Activated CD4-positive, alpha-beta T cell treated with anti-CD3 and anti-CD28 coated beads, Interleukin-2, amount 10 ng/mL, durations not matched to agents 7 days and 5 days (primary cell): ENCODE measurements around the gene CCSER1. TPM values are rescaled to one million over a fixed set of nuclear protein-coding genes. Genes with fewer than 3 reads are reported as not detected.
"Not testable (repeated sequence)": the region's sequence is repeated elsewhere in the genome, so short reads cannot be mapped to it uniquely, and the experiment has no call there.

Experiments used
- CTCF ChIA-PET: fragments of 350-600 bp; sonication (Branson Sonifier 250); formaldehyde crosslinking; loops from one replicate; lab custom pipeline; 2021; ENCODE audit warnings: antibody characterized with exemption; lab: Charles Lee
- POLR2A ChIA-PET: fragments of 350-600 bp; sonication (Branson Sonifier 250); formaldehyde crosslinking; loops from one replicate; lab custom pipeline; 2021; ENCODE audit warnings: antibody characterized with exemption; lab: Charles Lee
- DNase-seq: peaks from one replicate; pipeline ENCODE4 v3.0.0-alpha.2; 2020
- H3K27ac Mint-ChIP-seq: one replicate; pipeline ENCODE4 v1.8.0; 2021; ENCODE audit warnings: mild to moderate bottlenecking, moderate library complexity, mixed read lengths
- H3K27me3 Mint-ChIP-seq: one replicate; pipeline ENCODE4 v1.8.0; 2021; ENCODE audit warnings: mixed read lengths
- H3K36me3 Mint-ChIP-seq: one replicate; pipeline ENCODE4 v1.8.0; 2021; ENCODE audit warnings: low read depth, mixed read lengths
- H3K4me1 Mint-ChIP-seq: one replicate; pipeline ENCODE4 v1.8.0; 2021; ENCODE audit warnings: mixed read lengths
- H3K4me3 Mint-ChIP-seq: one replicate; pipeline ENCODE4 v1.8.0; 2021; ENCODE audit warnings: mild to moderate bottlenecking, moderate library complexity, mixed read lengths
- H3K9me3 Mint-ChIP-seq: one replicate; pipeline ENCODE4 v1.8.0; 2021; ENCODE audit warnings: mixed read lengths
- total RNA-seq, 2 experiments: library from RNA; stranded (reverse); gene quantifications; one replicate each; pipeline ENCODE4 v1.2.3, GENCODE V29; 2021

CCSER1 gene
- total RNA-seq, 2 experiments from 2014 or later, result 0.15 TPM; not detected in 1

DNA sequence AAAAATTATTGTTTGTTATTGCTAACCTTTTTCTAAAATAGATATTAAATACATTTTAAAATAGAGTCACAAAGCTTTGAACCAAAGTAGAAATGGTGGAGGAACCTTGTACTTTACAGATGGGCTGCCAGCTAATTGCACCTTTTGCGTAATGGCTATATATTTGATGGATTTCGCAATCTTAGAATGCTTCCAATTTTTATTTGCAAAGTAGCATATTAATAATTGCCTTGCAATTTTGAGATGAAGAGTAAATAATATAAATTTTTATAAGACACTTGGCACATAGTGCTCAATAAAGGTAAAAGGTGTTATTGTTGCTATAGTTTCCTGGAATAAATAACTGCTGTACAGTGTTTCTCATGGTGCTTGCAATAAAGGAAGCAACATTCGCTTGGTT lies 533.5 kb downstream of the CCSER1 start:
- no peak for DNase-seq
- peaks cover 5% of the 10 kb centered on the region for H3K9me3 Mint-ChIP-seq
- no peak overlapping the region for H3K27ac Mint-ChIP-seq
- H3K36me3 Mint-ChIP-seq, result no peaks in the 10 kb centered on the region
- POLR2A ChIA-PET, result no interaction called here
- no peaks in the 10 kb centered on the region for H3K4me1 Mint-ChIP-seq
- no peak overlapping the region for H3K4me3 Mint-ChIP-seq
- CTCF ChIA-PET, result no interaction called here
- no peaks in the 10 kb centered on the region for H3K27me3 Mint-ChIP-seq

DNA sequence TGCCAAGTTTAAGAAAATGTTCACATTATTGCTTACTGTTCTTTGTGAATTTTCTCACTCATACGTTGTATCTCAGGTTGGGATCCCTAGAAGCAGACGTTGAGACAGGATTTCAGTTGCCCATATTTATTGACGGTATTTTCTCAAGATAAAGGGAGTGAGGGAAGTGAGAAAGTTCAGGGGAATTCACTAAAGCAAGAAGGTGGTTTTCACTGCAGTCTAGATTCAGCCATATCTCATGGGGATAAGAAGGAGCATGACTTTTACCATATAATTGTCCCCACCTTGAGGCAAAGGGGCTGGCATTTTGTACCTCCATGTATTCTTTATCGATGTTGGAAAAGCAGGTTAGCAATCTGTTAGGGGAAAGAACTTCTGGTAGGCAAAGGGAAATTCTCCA lies 543.0 kb downstream of the CCSER1 start:
- ChIA-PET CTCF (no interaction called here), POLR2A (no interaction called here)
- Mint-ChIP-seq H3K4me3 (no peak overlapping the region), H3K36me3 (no peaks in the 10 kb centered on the region), H3K27ac (no peak overlapping the region), H3K27me3 (no peaks in the 10 kb centered on the region), H3K4me1 (no peaks in the 10 kb centered on the region), H3K9me3 (peaks cover 7% of the 10 kb centered on the region)
- DNase-seq, result no peak

DNA sequence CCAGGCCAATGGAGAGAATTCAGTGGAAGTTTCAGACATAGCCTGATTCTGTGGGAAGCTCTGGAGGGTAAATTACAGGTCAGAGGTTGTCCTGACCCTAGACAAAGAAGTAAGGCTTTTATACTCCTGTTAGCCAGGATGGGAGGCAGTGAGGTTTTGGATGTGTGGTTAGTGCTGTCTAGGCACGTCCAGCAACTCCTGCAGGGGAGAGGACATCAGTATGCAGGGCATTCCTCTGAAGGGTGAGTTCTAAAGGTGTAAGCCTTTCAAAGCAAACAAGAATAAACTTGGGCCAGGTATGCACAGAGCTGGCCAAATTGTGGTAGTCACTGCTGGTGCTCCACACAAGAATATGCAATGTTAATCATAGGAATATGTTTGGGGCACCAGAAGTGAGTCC lies 562.5 kb downstream of the CCSER1 start:
- CTCF ChIA-PET, result no interaction called here
- Mint-ChIP-seq H3K4me1 (no peaks in the 10 kb centered on the region), H3K9me3 (peaks cover 2% of the 10 kb centered on the region), H3K36me3 (no peaks in the 10 kb centered on the region), H3K27me3 (no peaks in the 10 kb centered on the region), H3K4me3 (no peak overlapping the region), H3K27ac (no peak overlapping the region)
- POLR2A ChIA-PET, result no interaction called here
- DNase-seq, result no peak

DNA sequence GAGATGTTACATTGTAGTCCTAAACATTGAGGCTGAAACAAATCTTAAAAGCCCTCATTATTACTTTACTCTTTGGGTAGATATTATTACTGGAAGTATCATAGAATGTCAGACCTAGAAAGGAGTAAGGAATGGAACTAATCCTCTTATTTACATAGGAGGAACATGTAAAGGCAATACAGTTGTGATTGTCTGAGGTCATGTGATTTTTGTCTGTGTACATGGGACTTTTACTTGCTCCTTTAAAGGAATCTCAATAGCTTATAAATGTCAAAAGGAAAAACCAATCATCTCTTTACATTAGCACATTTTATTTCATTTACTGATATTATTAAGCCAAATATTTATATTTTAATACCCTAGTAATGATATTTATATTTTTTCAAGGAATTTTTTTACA lies 568.2 kb downstream of the CCSER1 start:
- H3K9me3 Mint-ChIP-seq, result no peaks in the 10 kb centered on the region
- no peak for DNase-seq
- no peaks in the 10 kb centered on the region for H3K27me3 Mint-ChIP-seq
- ChIA-PET POLR2A (no interaction called here), CTCF (no interaction called here)
- no peak overlapping the region for H3K4me3 Mint-ChIP-seq
- H3K36me3 Mint-ChIP-seq, result no peaks in the 10 kb centered on the region
- H3K4me1 Mint-ChIP-seq, result no peaks in the 10 kb centered on the region
- no peak overlapping the region for H3K27ac Mint-ChIP-seq

DNA sequence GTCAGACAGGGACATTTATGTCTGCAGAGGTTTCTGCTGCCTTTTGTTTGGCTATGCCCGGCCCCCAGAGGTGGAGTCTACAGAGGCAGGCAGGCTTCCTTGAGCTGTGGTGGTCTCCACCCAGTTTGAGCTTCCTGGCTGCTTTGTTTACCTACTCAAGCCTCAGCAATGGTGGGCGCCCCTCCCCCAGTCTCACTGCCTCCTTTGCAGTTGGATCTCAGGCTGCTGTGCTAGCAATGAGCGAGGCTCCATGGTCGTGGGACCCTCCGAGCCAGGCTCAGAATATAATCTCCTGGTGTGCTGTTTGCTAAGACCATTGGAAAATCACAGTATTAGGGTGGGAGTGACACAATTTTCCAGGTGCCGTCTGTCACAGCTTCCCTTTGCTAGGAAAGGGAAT lies 578.3 kb downstream of the CCSER1 start:
- H3K4me3 Mint-ChIP-seq, H3K27ac Mint-ChIP-seq, H3K36me3 Mint-ChIP-seq, H3K4me1 Mint-ChIP-seq, CTCF ChIA-PET, H3K27me3 Mint-ChIP-seq, DNase-seq, POLR2A ChIA-PET, H3K9me3 Mint-ChIP-seq: not testable (repeated sequence)

DNA sequence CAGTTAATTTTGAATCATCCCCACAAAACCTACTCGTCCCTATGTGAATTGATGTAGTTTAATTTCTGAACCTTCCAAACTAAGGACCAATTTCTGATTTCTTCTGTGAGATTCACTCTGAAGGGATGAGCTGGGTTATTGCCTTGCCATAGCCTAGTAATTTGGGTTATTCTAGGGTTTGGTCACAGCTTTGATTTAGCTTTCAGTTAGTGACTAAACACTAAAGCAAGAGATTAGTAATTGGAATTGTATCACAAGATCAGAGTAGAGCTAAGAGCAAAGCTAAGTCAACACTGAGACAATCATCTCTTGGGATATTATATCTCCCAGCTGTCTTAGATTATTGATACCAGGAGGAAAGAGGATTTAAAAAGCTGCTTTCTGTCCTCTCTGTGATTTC lies 588.0 kb downstream of the CCSER1 start:
- POLR2A ChIA-PET, result no interaction called here
- CTCF ChIA-PET, result no interaction called here
- no peak for DNase-seq

DNA sequence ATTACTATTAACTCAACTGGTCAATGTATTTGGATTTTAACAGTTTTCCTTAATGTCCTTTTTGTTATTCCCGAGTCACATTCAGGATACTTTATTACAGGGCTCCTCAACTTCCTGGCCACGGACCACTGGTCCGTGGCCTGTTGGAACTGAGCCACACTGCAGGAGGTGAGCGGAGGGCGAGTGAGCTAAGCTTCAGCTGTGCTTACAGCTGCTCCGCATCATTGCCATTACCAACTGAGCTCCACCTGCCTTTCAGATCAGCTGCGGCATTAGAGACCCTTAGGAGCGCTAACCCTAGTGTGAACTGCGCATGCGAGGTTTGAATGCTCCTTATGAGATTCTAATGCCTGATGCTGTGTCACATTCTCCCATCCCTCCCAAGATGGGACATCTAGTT lies 591.7 kb downstream of the CCSER1 start:
- ChIA-PET POLR2A (no interaction called here), CTCF (no interaction called here)
- no peaks in the 10 kb centered on the region for H3K36me3 Mint-ChIP-seq
- no peak for DNase-seq
- no peak overlapping the region for H3K4me3 Mint-ChIP-seq
- H3K9me3 Mint-ChIP-seq, result peaks cover 6% of the 10 kb centered on the region
- H3K4me1 Mint-ChIP-seq, result no peaks in the 10 kb centered on the region
- no peak overlapping the region for H3K27ac Mint-ChIP-seq
- H3K27me3 Mint-ChIP-seq, result no peaks in the 10 kb centered on the region

More for the DNA sequence above, 588.0 kb downstream of the CCSER1 start:
- Mint-ChIP-seq H3K27me3 (no peaks in the 10 kb centered on the region), H3K27ac (no peak overlapping the region), H3K9me3 (peaks cover 6% of the 10 kb centered on the region), H3K36me3 (no peaks in the 10 kb centered on the region), H3K4me1 (no peaks in the 10 kb centered on the region), H3K4me3 (no peak overlapping the region)

DNA sequence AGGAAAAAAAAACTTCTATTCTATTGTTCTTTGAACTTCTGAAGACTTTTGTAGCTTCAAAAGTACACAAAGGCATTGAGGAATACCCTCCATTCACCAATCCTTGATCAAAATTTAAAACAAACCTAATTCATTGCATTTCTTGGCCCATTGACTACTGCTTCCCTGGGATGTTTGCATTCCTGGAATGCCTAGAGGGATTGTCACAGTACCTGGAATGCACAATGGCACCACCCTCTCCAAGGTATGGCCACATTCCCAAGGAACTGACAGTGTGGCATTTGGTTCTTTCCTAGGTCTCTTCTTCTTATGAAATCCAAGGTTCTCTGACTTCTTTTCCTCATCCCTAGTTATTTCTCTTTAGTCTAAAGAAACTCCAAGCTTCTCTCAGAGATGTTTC lies 600.7 kb downstream of the CCSER1 start:
- H3K4me3 Mint-ChIP-seq, result no peak overlapping the region
- no peaks in the 10 kb centered on the region for H3K4me1 Mint-ChIP-seq
- DNase-seq, result no peak
- no peaks in the 10 kb centered on the region for H3K27me3 Mint-ChIP-seq
- no peak overlapping the region for H3K27ac Mint-ChIP-seq
- ChIA-PET CTCF (no interaction called here), POLR2A (no interaction called here)
- no peaks in the 10 kb centered on the region for H3K36me3 Mint-ChIP-seq
- no peaks in the 10 kb centered on the region for H3K9me3 Mint-ChIP-seq

DNA sequence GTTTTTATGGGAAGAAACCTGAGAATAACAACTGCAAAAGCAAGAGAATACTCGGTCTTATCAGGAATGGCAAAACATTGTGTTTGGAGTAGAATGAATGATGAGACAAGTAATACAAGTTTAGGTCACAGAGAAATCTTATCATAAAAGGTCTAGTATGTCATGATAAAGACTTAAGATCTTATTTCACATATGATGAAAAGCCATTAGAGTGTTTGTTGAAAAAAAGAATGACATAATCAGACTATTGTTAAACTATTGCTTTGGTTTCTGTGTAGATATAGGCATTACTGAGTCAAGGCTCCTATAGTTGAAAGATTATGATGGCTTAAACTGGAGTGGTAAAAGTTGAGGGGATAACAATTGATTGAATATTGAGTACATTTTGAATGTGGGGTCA lies 603.6 kb downstream of the CCSER1 start:
- H3K27ac Mint-ChIP-seq, result no peak overlapping the region
- no peaks in the 10 kb centered on the region for H3K4me1 Mint-ChIP-seq
- H3K36me3 Mint-ChIP-seq, result no peaks in the 10 kb centered on the region
- DNase-seq, result no peak
- no peaks in the 10 kb centered on the region for H3K27me3 Mint-ChIP-seq
- no peak overlapping the region for H3K4me3 Mint-ChIP-seq
- ChIA-PET CTCF (no interaction called here), POLR2A (no interaction called here)
- no peaks in the 10 kb centered on the region for H3K9me3 Mint-ChIP-seq

DNA sequence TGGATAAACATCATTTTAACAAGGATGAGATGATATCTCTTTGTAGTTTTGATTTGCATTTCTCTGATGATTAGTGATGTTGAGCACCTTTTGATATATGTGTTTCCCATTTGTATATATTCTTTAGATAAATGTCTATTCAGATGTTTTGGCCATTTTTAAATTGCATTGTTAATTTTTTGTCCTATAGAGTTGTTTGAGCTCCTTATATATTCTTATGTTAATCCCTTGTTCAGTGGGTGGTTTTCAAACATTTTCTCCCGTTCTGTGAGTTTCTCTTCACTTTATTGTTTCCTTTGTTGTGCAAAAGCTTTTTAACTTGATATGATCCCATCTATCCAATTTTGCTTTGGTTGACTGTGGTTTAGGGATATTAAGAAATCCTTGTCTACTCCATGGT lies 606.0 kb downstream of the CCSER1 start:
- Mint-ChIP-seq H3K27ac (no peak overlapping the region), H3K36me3 (no peaks in the 10 kb centered on the region), H3K4me1 (no peaks in the 10 kb centered on the region), H3K9me3 (no peaks in the 10 kb centered on the region), H3K4me3 (no peak overlapping the region), H3K27me3 (no peaks in the 10 kb centered on the region)
- ChIA-PET POLR2A (no interaction called here), CTCF (no interaction called here)
- no peak for DNase-seq

DNA sequence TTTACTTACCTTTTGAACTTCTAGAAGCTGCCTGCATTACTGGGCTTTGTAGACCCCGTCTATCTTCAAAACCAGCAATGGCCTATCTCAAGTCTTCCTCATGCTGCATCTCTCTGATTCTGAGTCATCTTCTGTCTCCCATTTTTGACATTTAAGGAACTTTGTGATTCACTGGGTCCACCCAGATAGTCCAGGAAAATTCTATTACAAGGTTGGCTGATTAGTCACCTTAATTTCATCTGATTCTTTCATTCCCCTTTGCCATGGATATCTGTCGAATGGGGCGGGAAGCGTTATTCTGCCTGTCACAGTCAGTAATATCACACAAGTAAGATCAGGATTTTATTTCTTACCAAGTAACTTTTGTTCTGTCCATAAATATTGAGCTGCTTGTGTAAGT lies 618.0 kb downstream of the CCSER1 start:
- peaks cover 2% of the 10 kb centered on the region for H3K9me3 Mint-ChIP-seq
- no peak overlapping the region for H3K4me3 Mint-ChIP-seq
- CTCF ChIA-PET, result no interaction called here
- H3K27me3 Mint-ChIP-seq, result no peaks in the 10 kb centered on the region
- POLR2A ChIA-PET, result no interaction called here
- no peaks in the 10 kb centered on the region for H3K4me1 Mint-ChIP-seq
- no peak for DNase-seq
- no peak overlapping the region for H3K27ac Mint-ChIP-seq
- no peaks in the 10 kb centered on the region for H3K36me3 Mint-ChIP-seq

DNA sequence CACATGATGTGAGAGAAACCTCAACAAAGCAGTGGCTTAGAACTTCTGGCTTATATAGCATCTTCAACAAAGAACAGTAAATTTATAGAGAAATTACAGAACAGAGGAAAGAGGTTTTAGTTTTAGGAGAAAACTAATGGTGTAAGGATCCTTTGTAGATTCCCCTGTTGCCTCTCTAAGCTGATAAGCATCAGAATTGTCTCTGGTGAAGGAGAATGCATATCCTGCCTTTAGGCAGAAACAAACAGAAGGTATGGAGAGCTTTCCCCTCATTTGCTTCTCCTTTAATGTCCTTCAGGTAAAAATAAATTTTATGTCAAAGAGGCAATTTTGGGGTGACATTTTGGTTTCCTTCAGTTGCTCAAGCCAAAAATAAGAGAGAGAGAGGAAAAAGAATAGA lies 625.9 kb downstream of the CCSER1 start:
- DNase-seq, result no peak
- H3K4me1 Mint-ChIP-seq, result no peaks in the 10 kb centered on the region
- H3K36me3 Mint-ChIP-seq, result no peaks in the 10 kb centered on the region
- CTCF ChIA-PET, result no interaction called here
- H3K27me3 Mint-ChIP-seq, result no peaks in the 10 kb centered on the region
- H3K27ac Mint-ChIP-seq, result no peak overlapping the region
- POLR2A ChIA-PET, result no interaction called here
- H3K9me3 Mint-ChIP-seq, result no peaks in the 10 kb centered on the region
- no peak overlapping the region for H3K4me3 Mint-ChIP-seq

DNA sequence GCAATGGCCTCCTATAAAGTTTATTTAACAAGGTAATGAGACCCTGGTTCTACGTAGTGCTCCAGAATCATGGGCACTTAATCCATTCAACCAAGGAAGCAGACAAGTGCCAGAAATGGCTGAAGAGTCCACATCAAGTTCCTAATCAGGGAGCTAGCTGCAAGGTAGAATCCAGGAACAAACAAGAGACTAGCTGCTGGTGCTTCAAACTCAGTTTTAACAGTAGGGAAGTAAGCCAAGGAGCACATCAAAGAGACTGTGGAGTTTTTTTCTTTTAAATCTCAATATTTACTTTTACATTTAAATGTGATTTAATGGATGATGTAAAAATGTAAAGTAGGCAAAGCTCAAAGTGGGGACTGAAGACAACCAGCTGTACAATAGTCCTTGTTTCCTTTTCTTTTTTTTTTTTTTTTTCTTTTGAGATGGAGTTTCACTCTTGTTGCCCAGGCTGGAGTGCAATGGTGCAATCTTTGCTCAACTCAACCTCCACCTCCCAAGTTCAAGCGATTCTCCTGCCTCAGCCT lies 630.4 kb downstream of the CCSER1 start:
- ChIA-PET POLR2A (no interaction called here), CTCF (no interaction called here)
- no peaks in the 10 kb centered on the region for H3K9me3 Mint-ChIP-seq
- H3K27me3 Mint-ChIP-seq, result no peaks in the 10 kb centered on the region
- H3K4me1 Mint-ChIP-seq, result no peaks in the 10 kb centered on the region
- H3K4me3 Mint-ChIP-seq, result no peak overlapping the region
- no peaks in the 10 kb centered on the region for H3K36me3 Mint-ChIP-seq
- DNase-seq, result no peak
- no peak overlapping the region for H3K27ac Mint-ChIP-seq

DNA sequence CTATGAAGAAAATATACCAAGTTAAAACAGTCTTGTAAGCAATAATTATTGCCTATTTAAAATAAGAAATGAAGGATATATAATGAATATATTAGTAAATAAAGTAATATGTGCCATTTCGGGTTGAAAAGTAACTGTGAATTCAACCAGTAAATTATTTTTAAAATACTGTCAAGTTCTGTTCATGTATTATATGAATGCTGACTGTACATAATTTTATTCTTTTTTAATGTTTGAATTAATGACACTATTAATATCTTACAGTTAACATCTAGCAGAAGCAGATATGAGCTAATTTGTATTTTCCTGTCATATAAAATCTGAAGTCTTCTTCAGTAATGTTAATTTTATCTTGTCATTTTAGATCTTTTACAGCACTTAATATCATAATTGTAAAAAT lies 632.9 kb downstream of the CCSER1 start:
- Mint-ChIP-seq H3K36me3 (no peaks in the 10 kb centered on the region), H3K9me3 (no peaks in the 10 kb centered on the region), H3K4me1 (no peaks in the 10 kb centered on the region), H3K27me3 (no peaks in the 10 kb centered on the region), H3K27ac (no peak overlapping the region), H3K4me3 (no peak overlapping the region)
- DNase-seq, result no peak
- ChIA-PET CTCF (no interaction called here), POLR2A (no interaction called here)
